ENCODE results near the gene COG7.

The COG7 gene

GRCh38 chr16:23406024-23406423, 47.0 kb downstream of the COG7 start:
- no peak overlapping the region for H3K27ac ChIP-seq (ENCODE audit: low read depth, low read length)
- H3K9me3 ChIP-seq (ENCODE audit: control insufficient read depth, insufficient read depth, low read length) = no peaks in the 10 kb centered on the region
- no peaks in the 10 kb centered on the region for H3K9me2 ChIP-seq (replicated peaks; ENCODE audit: control insufficient read depth, low read length)
- H3K4me2 ChIP-seq (ENCODE audit: low read length) = no peak overlapping the region
- no peak for TF ChIP-seq EZH2phosphoT487 (IDR thresholded peaks at IDR 0.05; ENCODE audit: borderline replicate concordance, low read length)
- TF ChIP-seq CTCF (IDR thresholded peaks at IDR 0.05; ENCODE audit: low read depth, low read length, poor library complexity, severe bottlenecking) = no peak
- H3K4me3 ChIP-seq (ENCODE audit: low read length) = no peak overlapping the region
- peaks cover 4% of the 10 kb centered on the region; the same call in 1 of the 2 replicates for H3K36me3 ChIP-seq (ENCODE audit: control insufficient read depth, low read length)
- no peaks in the 10 kb centered on the region for H3K4me1 ChIP-seq (ENCODE audit: control insufficient read depth, low read length)
- no peaks in the 10 kb centered on the region for H3F3A ChIP-seq (ENCODE audit: control insufficient read depth, insufficient read depth)
- H4K20me1 ChIP-seq (ENCODE audit: control insufficient read depth, insufficient read depth, low read depth, low read length) = no peaks in the 10 kb centered on the region
- no peaks in the 10 kb centered on the region for H3K79me2 ChIP-seq (ENCODE audit: control insufficient read depth, low read length)
- H3K27me3 ChIP-seq (ENCODE audit: control insufficient read depth, low read length) = no peaks in the 10 kb centered on the region

DNA sequence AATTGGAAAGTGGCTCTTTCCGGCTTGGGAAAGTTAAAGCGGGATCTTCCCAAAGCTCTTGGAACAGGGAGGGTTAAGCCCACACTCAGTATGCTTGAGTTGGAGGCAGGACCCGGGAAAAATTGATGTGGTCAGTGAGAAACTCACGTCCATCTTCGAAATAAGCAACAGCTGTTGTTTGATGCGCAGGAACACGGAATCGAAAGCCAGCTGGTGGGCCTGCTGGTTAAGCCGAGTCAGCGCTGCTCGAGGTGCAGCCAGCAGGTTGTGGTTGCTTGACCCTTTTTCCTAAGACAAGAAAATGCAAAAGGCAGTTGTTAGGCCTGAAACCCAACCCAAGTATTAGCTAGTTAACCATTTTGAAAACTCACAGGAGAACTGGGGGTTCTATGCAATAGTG, 49.4 kb downstream of the COG7 start:
- TF ChIP-seq EZH2phosphoT487 (IDR thresholded peaks at IDR 0.05; ENCODE audit: borderline replicate concordance, low read length) = no peak
- no peak for TF ChIP-seq CTCF (IDR thresholded peaks at IDR 0.05; ENCODE audit: low read depth, low read length, poor library complexity, severe bottlenecking)
- Histone ChIP-seq H3K9me3 (ENCODE audit: control insufficient read depth, insufficient read depth, low read length) (no peaks in the 10 kb centered on the region), H4K20me1 (ENCODE audit: control insufficient read depth, insufficient read depth, low read depth, low read length) (no peaks in the 10 kb centered on the region), H3K36me3 (ENCODE audit: control insufficient read depth, low read length) (peaks cover 8% of the 10 kb centered on the region; the same call in 1 of the 2 replicates), H3K27ac (ENCODE audit: low read depth, low read length) (no peak overlapping the region), H3K79me2 (ENCODE audit: control insufficient read depth, low read length) (no peaks in the 10 kb centered on the region), H3K9me2 (replicated peaks; ENCODE audit: control insufficient read depth, low read length) (no peaks in the 10 kb centered on the region), H3K4me1 (ENCODE audit: control insufficient read depth, low read length) (no peaks in the 10 kb centered on the region), H3K27me3 (ENCODE audit: control insufficient read depth, low read length) (no peaks in the 10 kb centered on the region), H3K4me3 (ENCODE audit: low read length) (no peak overlapping the region), H3F3A (ENCODE audit: control insufficient read depth, insufficient read depth) (no peaks in the 10 kb centered on the region), H3K4me2 (ENCODE audit: low read length) (no peak overlapping the region)

DNA sequence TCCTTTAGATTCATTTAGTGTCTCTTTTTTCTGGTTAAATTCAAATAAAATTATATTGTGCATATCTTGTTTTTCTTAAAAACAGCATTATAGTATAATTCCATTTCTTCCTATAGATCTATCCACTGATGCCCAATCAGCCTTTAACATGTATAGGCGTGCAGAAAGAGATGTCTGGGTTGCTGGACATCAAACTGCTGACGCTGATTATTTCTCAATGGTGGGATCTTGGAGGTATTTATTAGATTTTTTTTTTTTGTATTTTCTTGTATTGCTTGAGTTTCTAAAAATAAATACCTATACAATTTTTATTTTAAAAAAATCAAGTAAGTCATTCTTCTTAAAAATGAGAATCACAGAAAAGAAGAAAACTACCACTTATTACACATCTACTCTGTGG, 50.9 kb downstream of the COG7 start:
- Histone ChIP-seq H3F3A (ENCODE audit: control insufficient read depth, insufficient read depth) (no peaks in the 10 kb centered on the region), H3K9me2 (replicated peaks; ENCODE audit: control insufficient read depth, low read length) (no peaks in the 10 kb centered on the region), H3K27ac (ENCODE audit: low read depth, low read length) (no peak overlapping the region), H4K20me1 (ENCODE audit: control insufficient read depth, insufficient read depth, low read depth, low read length) (no peaks in the 10 kb centered on the region), H3K27me3 (ENCODE audit: control insufficient read depth, low read length) (no peaks in the 10 kb centered on the region), H3K9me3 (ENCODE audit: control insufficient read depth, insufficient read depth, low read length) (no peaks in the 10 kb centered on the region), H3K4me3 (ENCODE audit: low read length) (no peak overlapping the region), H3K4me2 (ENCODE audit: low read length) (no peak overlapping the region), H3K36me3 (ENCODE audit: control insufficient read depth, low read length) (peaks cover 8% of the 10 kb centered on the region; the same call in 1 of the 2 replicates), H3K4me1 (ENCODE audit: control insufficient read depth, low read length) (peaks cover 8% of the 10 kb centered on the region), H3K79me2 (ENCODE audit: control insufficient read depth, low read length) (no peaks in the 10 kb centered on the region)
- TF ChIP-seq CTCF (IDR thresholded peaks at IDR 0.05; ENCODE audit: low read depth, low read length, poor library complexity, severe bottlenecking) = no peak
- TF ChIP-seq EZH2phosphoT487 (IDR thresholded peaks at IDR 0.05; ENCODE audit: borderline replicate concordance, low read length) = no peak

Data from DOHH2 (cell line).